ENCODE results near the gene NPTX2. TPM values are rescaled to one million over a fixed set of nuclear protein-coding genes. Genes with fewer than 3 reads are reported as not detected.

Gene NPTX2
- total RNA-seq, 4 donors from 2014 or later = 24.5 to 46.8 (median 39.2) TPM

DNA sequence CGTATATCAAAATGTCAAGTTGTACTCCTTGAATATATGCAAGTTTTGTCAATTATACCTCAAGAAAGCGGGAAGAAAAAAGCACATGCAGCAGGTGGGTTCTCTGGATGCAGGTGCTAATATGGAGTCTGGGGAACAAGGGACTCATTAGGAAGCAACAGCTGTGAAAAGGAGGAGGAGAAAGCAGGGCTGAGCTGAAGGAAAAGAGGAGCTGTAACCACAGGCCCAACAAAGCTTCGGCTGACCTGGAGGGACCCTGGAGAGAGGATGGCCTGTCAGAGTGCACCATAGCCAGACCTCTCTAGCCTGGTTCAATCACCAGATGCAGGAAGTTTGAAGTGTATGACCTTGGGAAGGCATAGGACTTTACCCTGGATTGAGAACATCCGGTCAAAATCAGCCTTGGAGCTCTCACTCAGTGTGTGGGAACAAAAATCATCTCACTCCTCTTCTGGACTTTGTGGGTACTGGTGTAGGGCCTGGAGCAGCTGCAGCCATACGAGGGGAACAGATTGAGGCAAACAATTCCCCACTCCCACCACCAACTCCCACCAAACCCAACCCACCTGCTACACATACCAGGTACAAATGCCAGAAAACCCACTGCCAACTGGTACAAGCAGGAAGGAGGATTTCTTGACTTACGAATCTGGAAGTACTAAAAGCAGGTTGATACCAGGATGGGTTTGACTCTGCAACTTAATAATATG, 36.7 kb downstream of the NPTX2 start:
- DNase-seq (ENCODE audit: low spot score in 2 of 2) = no peak
- WGBS, 2 donors = 68% methylated on average over 6 of the region's 6 CpGs
- no peak overlapping the region for H3K4me3 ChIP-seq
- H3K27ac ChIP-seq = no peak overlapping the region
- no peaks in the 10 kb centered on the region for H3K4me1 ChIP-seq
- H3K27me3 ChIP-seq = no peaks in the 10 kb centered on the region
- H3K36me3 ChIP-seq = no peaks in the 10 kb centered on the region
- H3K9me3 ChIP-seq = peaks cover 0 to 27% (median 0%) of the 10 kb centered on the region in 4 donors
- TF ChIP-seq EP300 (IDR thresholded peaks at IDR 0.05) = no peak
- TF ChIP-seq, protein P1, sequence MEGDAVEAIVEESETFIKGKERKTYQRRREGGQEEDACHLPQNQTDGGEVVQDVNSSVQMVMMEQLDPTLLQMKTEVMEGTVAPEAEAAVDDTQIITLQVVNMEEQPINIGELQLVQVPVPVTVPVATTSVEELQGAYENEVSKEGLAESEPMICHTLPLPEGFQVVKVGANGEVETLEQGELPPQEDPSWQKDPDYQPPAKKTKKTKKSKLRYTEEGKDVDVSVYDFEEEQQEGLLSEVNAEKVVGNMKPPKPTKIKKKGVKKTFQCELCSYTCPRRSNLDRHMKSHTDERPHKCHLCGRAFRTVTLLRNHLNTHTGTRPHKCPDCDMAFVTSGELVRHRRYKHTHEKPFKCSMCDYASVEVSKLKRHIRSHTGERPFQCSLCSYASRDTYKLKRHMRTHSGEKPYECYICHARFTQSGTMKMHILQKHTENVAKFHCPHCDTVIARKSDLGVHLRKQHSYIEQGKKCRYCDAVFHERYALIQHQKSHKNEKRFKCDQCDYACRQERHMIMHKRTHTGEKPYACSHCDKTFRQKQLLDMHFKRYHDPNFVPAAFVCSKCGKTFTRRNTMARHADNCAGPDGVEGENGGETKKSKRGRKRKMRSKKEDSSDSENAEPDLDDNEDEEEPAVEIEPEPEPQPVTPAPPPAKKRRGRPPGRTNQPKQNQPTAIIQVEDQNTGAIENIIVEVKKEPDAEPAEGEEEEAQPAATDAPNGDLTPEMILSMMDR (IDR thresholded peaks at IDR 0.05) = no peak
- TF ChIP-seq POLR2A (IDR thresholded peaks at IDR 0.05) = no peak

DNA sequence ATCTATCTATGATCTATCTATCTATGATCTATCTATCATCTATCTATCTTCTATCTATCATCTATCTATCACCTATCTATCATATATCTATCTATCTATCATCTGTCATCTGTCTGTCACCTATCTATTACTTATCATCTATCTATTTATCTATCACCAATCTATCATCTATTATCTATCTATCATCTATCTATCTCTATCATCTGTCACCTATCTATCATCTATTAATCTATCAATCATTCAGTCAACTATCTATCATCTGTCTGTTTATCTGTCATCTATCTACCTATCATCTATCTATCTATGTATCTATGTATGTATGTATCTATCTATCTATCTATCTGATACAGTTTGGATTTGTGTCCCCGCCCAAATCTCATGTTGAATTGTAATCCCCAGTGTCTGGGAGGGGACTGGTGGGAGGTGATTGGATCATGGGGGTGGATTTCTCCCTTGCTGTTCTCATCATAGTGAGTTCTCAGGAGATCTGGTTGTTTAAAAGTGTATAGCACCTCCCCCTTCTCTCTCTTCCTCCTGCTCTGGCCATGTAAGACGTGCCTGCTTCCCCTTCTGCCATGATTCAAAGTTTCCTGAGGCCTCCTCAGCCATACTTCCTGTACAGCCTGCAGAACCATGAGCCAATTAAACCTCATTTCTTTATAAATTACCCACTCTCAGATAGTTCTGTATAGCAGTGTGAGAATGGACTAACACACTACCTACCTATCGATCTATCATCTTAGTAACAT, 37.6 kb downstream of the NPTX2 start:
- Histone ChIP-seq H3K36me3 (no peaks in the 10 kb centered on the region), H3K27me3 (no peaks in the 10 kb centered on the region), H3K27ac (no peak overlapping the region), H3K4me3 (no peak overlapping the region), H3K9me3 (peaks cover 0 to 18% (median 0%) of the 10 kb centered on the region in 4 donors), H3K4me1 (no peaks in the 10 kb centered on the region)
- DNase-seq (ENCODE audit: low spot score in 2 of 2) = no peak
- no peak for TF ChIP-seq POLR2A (IDR thresholded peaks at IDR 0.05)
- TF ChIP-seq, protein P1 (IDR thresholded peaks at IDR 0.05) = no peak
- TF ChIP-seq EP300 (IDR thresholded peaks at IDR 0.05) = no peak
- WGBS, 2 donors = 73 to 79% methylated on average over 3 of the region's 3 CpGs

DNA sequence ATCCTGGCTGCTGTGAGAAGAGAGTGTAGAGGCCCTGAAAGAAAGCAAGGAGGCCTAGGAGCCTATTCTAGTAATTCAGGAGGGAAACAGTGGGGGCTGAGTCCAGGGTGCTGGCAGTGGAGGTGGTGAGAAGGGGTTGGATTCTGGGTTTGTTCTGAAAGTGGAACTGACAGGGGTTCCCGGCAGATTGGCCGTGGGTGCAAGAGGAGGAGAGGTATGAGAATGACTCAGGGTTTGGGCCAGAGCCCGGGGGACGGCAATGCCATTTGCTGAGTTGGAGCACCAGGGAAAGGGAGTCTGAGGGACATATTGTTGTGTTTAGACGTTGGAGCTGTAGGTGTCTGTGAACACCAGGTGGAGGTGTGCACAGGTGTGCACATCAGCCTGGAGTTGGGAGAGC, 38.5 kb downstream of the NPTX2 start:
- no peaks in the 10 kb centered on the region for H3K36me3 ChIP-seq
- H3K4me1 ChIP-seq = no peaks in the 10 kb centered on the region
- no peak for DNase-seq (ENCODE audit: low spot score in 2 of 2)
- no peak overlapping the region for H3K27ac ChIP-seq
- H3K9me3 ChIP-seq = peaks cover 0 to 14% (median 0%) of the 10 kb centered on the region in 4 donors
- no peak overlapping the region for H3K4me3 ChIP-seq
- TF ChIP-seq, protein P1 (IDR thresholded peaks at IDR 0.05) = no peak
- TF ChIP-seq POLR2A (IDR thresholded peaks at IDR 0.05) (no peak), EP300 (IDR thresholded peaks at IDR 0.05) (no peak)
- 87 to 91% methylated on average over 5 of the region's 5 CpGs for WGBS, 2 donors
- no peaks in the 10 kb centered on the region for H3K27me3 ChIP-seq

DNA sequence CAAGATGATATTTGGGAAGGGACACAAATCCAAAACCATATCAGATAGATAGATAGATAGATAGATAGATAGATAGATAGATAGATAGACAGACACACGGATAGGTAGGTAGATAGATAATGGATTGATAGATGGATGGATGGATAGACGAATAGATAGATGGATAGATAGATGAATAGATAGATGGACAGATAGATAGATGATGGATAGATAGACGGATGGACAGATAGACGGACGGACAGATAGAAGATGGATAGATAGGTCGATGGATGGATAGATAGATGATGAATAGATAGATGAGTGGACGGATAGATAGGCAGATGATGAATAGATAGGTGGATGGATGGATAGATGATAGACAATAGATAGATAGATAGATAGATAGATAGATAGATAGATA, 39.8 kb downstream of the NPTX2 start:
- Histone ChIP-seq H3K36me3 (no peaks in the 10 kb centered on the region), H3K9me3 (peaks cover 0 to 24% (median 0%) of the 10 kb centered on the region in 4 donors), H3K27ac (no peak overlapping the region), H3K4me3 (no peak overlapping the region), H3K27me3 (no peaks in the 10 kb centered on the region), H3K4me1 (no peaks in the 10 kb centered on the region)
- 92 to 93% methylated on average over 7 of the region's 7 CpGs for whole genome bisulfite sequencing, 2 donors
- no peak for DNase-seq (ENCODE audit: low spot score in 2 of 2)
- TF ChIP-seq EP300 (IDR thresholded peaks at IDR 0.05) = no peak
- TF ChIP-seq, protein P1 (IDR thresholded peaks at IDR 0.05) = no peak

DNA sequence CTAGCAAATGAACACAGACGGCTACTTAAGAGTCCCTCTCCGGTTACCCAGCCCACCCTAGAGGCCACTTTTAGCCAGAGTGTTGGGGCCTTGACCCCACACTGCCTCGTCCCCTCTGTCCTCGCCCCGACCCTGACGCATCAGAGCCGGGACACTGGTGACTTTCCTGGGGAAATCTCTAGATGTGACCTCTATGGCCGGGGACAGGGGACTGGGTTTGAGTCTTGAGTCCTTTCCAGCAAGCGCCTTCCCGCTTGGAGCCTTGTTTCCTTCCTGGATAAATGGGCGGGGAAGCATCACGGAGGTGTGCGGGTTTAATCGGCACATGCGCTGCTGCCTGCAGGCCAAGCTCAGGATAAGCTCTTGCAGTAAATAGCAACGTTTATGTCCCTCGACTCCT, 40.7 kb downstream of the NPTX2 start:
- TF ChIP-seq EP300 (IDR thresholded peaks at IDR 0.05) (no peak), POLR2A (IDR thresholded peaks at IDR 0.05) (no peak)
- TF ChIP-seq, protein P1 (IDR thresholded peaks at IDR 0.05) = no peak
- Histone ChIP-seq H3K27me3 (no peaks in the 10 kb centered on the region), H3K4me3 (no peak overlapping the region), H3K27ac (no peak overlapping the region), H3K4me1 (no peaks in the 10 kb centered on the region), H3K36me3 (no peaks in the 10 kb centered on the region), H3K9me3 (peaks cover 0 to 29% (median 0%) of the 10 kb centered on the region in 4 donors)
- 74 to 78% methylated on average over 16 to 17 of the region's 17 CpGs for WGBS, 2 donors
- DNase-seq (ENCODE audit: low spot score in 2 of 2) = no peak
